HL-60/S4 treated with retinoic acid at 250 ng/mL for 4 days and 3 days (cell line): Measurements from ENCODE around the gene SNX4.
"Not testable (repeated sequence)": the region's sequence is repeated elsewhere in the genome, so short reads cannot be mapped to it uniquely, and the experiment has no call there.

Source experiments
- in situ Hi-C: fragments of 300-500 bp; cut with MboI; formaldehyde crosslinking; loops from 2 replicates; pipeline ENCODE4 v1.7.0; 2022; ENCODE audit warnings: low sequenced_read_pairs

SNX4 gene

DNA sequence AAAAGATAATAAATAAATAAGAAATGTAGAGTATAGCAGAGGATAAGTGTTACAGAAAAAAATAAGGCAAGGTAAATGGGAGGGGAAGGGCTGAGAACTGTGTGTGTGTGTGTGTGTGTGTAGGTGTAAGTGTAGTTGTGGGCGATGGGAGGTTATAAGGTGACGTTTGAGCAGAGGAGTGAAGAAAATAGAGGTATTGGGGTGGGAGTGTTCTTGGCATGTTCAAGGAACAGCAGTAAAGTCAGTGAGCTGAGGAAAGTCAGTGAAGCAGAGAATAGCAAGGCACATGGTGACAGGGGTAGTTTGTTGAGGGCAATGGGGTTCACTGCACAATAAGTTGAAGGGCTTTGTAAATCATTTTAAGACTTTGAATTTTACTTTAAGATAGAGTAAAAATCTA, 113.9 kb downstream of the SNX4 start:
- in situ Hi-C loops = no loop called here

DNA sequence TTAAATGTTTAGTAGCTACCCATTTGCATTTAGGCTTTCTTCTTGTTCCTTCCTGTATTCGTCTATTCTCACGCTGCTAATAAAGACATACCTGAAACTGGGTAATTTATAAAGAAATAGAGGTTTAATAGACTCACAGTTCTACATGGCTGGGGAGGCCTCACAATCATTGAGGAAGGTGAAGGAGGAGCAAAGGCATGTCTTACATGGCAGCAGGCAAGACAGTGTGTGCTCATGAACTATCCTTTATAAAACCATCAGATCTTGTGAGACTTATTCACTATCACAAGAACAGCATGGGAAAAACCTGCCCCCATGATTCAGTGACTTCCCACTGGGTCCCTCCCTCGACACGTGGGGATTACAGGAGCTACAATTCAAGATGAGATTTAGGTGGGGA, 114.5 kb downstream of the SNX4 start:
- in situ Hi-C loops = not testable (repeated sequence)

DNA sequence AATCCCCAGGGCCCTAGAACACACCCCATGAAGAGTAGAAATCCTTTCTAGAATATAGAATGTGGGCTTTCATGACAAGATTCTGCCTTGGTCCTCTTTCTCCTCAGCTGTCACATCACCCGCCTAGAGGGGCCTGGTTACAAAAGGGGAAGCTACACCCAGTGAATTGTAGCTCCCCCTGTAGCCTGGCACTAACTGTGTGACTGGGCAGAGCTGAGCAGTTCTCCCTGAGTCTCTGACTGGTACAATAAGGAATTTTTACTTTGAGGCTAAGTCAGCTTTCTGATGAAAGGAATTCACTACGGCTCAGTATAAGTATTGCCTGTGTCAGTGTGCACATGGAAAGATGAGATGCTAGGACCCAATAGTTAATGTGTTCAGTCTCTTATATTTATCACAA, 116.2 kb downstream of the SNX4 start:
- in situ Hi-C loops = no loop called here

DNA sequence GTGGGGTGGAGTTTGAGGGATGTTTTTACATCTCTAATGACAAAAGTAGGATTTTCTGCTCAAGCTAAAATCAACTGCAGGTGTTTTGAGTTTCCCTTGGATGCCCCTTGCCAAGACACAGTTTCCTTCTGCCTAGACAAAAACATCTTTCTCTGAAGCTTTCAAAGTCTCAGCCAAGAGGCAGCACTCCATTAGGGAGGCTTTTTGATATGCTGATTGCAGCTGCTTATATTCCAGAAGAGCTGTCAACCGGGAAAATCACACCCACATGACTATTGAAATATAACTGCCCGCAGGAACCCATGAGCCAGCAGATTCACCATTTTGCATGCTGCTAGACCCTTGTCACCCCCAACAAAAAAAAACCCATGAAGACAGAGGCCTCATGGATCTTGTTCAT, 117.4 kb downstream of the SNX4 start:
- in situ Hi-C loops = no loop called here

DNA sequence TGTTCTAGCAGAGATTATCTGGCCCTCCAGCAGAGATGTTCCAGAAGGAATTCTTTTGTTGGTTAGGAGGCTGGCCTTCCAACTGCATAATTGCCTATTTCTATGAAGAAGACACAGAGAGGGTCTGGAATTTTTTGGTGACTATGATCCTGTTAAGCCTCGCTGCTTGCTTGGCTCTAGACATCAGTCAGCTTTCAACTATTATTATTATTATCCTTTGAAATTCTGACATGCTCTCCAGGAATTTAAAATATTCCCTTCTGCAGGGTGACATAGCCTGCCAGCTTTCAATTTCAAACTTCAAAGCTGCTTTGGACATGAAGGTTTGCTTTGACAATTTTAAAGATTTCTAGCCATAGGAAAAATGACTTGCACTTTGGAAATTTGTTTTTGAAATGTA, 118.6 kb downstream of the SNX4 start:
- in situ Hi-C loops = no loop called here

DNA sequence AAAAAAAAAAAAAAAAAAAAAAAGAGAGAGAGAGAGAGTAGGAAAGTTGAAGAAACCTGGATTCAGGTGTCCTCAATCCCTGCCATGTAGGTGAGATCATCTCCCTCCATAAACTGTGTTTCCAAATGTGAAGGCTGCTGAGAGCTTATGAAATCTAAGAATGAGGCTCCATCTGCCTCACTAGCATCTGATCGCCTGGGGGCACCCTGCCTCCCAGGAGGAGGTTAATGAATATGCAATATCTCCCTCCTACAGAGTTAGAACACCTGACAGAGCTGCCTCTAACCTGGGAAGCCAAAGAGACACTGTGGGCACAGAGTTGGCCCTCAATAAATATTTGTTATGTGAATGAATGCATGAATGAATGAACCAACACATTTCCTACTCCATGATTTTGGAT, 121.0 kb downstream of the SNX4 start:
- in situ Hi-C loops = no loop called here
